ENCODE measurements around the gene ILKAP.

ILKAP gene

DNA sequence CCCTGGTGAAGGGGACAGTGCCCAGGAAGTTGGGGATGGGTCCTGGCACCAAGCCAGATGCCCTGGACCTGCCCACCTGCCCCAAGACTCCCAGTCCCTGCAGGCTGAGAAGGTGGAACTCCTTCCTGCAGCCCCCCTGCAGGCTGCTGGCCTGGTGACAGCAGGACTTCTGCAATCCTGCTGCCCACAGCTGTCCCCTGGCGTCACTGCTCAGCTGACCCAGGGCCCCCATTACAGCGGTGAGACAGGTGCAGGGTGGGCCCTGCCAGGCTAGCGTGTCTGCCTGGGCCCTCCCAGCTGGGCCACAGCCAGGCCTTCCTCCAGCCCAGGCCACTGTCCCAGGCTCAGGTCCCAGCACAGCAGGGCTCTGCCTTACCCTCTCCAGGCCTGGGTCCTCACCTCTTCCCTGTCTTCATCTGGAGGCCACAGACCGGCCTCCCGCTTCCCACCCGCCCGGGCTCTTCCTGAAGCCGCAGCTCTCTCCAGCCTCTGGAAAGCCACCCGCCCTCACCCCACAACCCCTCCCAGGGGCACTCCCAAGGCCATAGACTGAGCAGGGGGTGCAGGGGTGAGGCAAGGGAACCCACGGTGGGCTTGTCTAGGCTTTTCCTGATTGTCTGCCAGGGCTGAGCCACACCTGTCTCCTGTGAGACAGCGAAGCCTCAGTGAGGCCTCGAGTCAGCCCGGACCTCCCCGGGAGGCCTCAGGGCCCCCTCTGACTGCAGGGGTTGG, 53.5 kb downstream of the ILKAP start:
- DNase-seq: no peak

DNA sequence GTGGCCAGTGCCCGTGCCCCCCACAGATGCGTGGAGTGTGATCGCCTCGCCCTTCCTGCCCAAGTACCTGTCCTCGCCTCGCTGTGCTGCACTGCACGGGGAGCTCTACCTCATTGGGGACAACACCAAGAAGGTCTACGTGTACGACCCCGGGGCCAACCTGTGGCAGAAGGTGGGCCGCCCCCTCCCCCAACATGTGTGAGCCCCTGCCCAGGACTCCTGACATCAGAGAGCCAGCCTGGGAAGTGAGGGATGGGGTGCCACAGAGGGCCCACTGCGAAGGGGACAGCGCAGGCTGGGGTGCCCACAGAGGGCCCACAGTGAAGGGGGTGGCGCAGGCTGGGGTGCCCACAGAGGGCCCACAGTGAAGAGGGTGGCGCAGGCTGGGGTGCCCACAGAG, 54.5 kb downstream of the ILKAP start:
- no peak for DNase-seq

DNA sequence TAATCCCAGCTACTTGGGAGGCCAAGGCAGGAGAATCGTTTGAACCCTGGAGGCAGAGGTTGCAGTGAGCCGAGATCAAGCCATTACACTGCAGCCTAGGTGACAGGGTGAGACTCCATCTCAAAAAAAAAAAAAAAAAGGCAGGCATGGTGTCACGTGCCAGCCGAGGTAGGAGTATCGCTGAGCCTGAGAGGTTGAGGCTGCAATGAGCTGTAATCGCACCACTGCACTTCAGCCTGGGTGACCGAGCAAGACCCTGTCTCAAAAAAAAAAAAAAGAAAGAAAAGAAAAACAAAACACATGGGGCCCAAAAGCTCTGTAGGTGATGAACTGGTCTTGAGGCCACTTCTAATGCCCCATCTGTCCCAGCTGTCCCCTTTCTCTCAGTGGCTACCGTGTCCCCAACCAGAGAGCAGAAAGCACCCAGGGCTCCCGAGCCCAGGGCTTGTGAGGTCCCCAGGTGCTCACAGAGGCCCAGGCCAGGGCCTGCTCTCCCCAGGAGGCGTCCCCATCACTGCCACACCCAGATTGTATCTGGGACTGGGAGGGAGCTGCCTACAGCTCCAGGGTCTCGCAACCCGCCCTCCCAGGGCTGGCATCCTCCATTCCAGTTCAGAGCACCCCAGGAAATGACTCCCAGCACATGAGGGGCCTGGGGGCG, 56.5 kb downstream of the ILKAP start:
- no peak for DNase-seq

DNA sequence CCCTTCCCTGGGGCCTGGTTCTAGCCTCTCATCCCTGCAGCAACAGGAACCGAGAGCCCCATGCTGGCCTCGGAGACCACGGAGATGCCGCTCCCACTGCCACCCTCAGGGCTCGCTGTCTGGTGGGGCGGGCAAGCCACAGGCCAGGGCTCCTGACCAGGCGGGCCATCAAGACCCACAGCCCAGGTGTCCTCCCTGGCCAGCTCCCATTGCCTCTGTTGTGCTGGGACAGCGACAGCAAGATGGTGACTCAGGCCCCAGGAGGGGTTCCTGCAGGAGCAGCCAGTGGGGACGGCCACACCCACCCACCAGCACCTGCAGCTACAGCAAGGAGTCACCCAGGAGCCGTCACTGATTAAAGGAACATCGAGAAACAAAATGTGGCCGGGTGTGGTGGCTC, 57.6 kb downstream of the ILKAP start:
- DNase-seq: no peak

DNA sequence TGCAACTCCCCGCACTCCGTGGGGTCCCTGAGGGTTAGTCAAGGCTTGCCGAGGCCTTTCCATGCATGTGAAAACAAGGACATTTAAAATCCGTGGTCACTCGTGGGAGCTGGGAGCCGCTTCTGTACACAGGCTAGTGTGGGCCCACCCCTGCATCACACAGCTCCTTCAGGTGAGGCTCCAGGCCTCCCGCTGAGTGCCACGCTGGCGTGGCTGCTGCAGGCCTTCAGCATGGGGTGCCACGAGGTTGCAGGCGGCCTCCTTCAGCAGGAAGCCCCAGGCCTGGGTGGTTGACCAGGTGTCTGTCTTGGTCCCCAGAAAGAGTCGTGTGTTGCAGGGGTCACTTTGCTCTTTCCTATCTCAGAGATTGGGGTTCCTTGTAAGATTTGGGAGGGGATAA, 58.4 kb downstream of the ILKAP start:
- no peak for DNase-seq

DNA sequence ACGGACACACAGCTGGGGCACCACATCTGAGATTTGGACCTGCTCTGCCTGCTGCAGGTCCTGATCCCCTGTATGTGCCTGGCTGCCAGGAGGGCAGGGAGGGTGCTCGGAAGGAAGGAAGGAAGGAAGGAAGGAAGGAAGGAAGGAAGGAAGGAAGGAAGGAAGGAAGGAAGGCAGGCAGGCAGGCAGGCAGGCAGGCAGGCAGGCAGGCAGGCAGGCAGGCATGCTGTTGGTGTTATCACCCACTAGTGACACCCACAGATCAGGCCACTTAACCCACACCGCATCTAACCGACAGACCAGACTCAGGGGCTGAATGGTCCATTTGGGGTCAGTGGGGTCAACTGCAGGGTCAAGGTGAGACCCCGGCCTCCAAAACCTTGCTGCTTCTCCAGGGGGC, 59.2 kb downstream of the ILKAP start:
- DNase-seq: no peak

DNA sequence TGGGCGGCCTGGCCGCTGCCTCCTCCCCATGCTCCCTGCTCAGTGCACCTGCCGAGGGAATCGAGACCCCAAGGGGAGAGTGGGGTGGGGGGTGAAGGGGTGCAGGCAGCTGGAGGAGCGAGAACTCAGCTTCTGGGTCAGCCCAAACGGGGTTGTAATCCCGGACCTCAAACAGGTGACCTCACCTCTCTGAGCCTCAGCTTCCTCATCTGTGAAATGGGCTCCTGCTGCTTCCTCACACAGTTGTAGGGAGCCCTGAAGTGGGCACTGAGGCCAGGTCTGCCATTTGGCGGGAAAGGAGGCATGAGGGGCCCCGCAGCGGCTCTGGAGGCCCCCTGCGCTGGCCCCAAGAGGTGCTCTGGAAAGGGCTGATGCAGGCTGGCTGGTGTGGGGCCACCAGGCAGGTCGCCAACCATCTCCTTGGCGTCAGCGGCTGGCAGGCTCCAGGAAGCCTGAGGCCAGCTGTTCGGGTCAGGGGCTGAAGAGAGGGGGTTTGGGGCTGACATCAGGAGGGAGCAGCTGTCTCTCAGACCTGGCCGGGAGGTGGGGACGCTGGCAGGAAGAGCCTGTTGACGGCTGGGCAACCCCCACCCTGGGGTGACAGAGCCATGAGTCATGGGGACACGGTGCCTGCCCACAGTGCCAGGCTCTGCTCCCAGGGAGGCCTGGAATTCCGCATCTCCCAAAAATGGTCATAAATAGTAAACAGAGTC, 60.1 kb downstream of the ILKAP start:
- no peak for DNase-seq

DNA sequence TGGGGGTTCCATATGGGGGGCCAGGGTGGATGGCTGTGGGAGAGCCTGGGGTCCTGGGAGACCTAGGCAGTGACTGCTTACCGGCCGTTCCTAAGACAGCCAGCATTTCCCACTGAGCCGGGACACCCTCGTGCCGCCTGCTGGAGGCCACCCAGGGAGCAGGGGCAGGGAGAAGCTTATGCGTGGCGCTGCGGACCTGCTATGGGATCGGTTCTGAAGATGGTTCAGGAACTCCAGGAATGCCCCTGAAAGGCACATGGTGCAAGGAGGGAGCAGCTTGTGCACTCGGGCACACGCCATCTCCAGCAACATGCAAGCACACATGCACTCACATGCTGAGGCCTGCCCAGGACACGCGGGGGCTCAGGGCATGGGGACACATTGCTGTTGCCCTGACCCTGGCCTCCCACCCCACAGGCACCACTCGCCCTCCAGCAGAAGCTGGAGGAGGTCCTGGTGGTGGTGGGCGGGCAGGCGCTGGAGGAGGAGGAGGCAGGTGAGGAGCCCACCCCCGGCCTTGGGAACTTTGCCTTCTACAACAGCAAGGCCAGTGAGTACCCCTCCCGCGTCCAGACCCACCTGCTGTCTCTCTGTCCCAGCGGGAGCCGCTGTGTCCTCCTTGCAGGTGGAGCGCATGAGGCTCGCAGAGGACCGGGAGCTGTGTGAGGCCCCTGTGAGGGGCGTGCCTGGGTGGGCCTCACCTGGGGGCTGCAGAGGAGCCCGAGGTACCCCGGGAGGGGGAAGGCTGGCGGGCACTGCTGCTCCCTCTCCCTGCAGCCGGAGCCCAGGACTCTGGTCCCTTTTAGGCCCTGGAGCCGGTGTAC, 60.9 kb downstream of the ILKAP start:
- no peak for DNase-seq

DNA sequence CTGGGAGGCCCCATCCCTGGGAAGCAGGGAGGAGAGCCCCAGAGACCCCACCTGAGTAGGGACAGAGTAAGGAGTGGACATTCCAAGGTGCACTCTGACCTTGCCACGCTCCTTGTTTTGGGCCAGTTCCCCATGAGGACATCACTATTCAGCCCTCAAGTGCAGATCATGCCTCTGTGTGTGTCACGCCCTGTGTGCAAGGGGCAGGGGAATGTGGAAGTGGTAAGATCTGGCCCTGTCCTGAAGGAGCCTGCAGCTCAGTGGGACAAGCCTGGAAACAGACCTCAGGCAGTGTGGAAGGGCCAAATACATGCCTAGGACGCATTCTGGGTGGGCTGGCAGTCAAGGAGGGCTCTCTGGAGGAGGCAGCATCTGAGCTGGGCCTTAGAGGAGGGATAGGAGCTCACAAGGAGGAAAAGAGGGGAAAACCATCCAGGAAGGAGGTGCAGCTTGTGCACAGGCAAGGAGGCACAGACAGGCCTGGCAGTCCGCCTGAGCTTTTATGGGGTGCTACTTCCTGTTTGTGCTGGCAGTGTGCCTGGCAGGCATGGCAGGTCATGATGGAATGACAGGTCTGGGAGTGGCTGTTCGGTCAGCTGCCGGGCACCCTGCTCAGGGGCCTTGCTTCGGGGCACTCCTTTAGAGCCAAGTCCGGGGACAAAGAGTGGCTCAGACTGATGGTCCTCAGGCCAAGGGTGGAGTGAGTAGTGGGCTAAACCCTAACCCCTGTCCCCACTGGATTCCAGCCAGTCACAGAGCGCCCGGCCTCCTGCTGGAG, 61.8 kb downstream of the ILKAP start:
- no peak for DNase-seq

DNA sequence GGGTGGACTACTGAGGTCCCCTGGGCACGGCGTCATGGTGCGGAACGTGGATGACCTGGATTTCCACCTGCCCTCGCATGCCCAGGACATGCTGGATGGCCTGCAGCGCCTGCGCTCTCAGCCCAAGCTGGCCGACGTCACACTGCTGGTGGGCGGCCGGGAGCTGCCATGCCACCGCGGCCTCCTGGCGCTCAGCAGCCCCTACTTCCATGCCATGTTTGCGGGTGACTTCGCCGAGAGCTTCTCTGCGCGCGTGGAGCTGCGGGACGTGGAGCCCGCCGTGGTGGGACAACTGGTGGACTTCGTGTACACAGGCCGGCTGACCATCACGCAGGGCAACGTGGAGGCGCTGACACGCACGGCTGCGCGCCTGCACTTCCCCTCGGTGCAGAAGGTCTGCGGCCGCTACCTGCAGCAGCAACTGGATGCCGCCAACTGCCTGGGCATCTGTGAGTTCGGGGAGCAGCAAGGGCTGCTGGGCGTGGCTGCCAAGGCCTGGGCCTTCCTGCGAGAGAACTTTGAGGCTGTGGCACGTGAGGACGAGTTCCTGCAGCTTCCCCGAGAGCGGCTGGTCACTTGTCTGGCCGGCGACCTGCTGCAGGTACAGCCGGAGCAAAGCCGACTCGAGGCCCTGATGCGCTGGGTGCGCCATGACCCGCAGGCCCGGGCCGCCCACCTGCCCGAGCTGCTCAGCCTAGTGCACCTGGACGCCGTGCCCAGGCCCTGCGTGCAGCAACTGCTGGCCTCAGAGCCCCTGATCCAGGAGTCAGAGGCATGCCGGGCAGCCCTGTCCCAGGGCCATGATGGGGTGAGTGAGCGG, 62.6 kb downstream of the ILKAP start:
- DNase-seq: no peak

DNA sequence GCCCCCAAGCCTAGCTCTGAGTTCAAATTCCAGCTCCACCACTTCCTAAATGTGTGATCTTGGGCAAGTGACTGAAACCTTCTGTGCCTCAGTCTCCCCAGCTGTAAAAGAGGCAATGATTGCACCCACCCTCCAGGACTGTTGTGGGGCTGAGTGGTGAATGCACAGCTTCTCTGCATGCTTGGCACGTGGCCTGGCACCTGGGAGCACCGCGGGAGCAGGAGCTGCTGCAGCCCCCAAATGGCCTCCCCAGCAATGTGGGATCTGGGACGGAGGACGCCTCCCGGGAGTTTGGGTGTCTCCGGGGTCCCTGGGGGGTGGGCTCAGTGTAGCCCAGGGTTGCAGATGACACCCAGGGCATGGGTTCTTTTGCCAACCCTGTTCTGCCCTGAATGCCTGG, 63.5 kb downstream of the ILKAP start:
- no peak for DNase-seq

DNA sequence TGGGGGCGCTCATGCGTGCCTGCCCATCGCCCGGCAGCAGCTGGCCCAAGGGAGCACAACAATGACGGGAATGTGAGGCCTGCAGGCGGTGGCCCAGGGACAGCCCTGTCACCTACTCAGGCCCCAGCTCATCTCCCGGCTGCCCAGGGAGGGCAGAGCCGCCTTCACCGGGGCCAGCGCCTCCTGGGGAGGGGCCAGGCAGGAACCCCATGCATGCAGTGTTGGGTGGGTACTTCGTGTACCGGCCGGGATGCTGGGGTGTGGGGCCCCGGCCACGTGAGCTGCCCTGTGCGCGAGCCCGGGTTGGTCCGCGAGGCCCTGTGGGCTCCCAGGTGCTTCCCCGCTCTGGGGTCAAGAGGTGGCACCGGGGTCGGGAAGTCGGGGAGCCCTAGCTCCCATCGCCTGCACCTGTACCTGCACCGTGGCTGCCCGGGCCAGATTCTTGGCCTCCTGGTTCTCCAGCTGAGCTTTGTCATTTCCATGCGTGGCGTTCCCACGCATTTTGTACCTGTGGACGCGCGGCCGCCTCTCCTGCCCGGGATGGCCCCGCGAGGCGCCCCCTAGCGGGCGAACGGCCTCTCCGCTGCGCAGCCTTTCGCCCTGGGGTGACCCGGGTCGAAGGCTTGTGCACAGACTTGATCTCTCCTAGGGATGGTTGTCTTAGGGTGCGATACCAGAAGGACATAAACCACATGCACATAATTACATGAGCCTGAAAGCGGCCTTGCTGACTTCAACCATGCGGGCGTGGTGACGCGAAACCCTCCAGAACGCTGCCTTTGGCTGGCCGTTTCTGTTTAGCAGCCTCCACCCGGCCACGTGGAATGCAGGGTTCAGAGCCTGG, 64.1 kb downstream of the ILKAP start:
- DNase-seq: peak; percentile 16

DNA sequence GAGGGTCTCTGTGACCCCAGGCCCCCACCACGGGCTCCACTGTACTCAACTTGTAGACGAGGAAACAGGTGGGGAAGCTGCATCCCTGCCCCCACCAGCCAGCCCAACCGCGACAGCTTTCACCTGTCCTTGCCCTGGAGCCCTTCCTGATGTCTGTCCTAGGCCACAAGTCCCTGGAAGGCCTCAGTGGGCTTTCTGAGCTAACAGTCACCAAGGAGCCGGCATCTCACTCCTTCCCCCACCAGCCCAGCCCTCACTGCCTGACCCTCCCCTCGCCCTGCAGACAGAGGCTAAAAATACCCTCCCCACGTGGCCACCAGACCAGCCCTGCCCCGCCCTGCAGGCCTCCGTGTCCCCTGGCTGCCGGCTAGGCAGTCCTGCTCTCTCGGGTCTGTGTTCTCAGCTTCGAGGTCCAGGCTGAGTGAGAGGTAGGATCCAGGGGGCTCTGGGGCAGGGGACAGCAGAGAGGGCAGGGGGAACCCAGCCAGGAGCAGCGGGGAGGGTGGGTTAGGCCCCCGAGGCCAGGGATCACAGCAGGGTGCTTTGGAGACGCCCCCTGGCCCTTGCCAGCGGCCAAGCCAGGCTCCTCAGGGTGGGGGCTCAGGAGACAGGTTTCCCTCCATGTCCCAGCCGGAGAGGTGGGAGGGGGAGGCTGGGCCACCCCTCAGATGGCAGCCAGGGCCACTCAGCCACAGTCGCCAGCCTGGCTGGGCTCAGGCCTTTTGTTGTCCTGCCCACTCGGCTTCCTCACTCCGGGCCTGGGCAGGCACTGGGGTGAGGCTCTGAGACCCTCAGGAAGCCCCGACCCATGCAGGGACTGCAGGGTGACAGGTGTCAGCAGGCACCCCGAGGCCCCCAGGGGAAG, 64.9 kb downstream of the ILKAP start, which contains the start of gene KLHL30:
TSS of gene KLHL30 (plus strand) at position 338 of the 865 bp plus-strand sequence. CDS start 2,087 bp downstream, outside the sequence.
- no peak for DNase-seq

DNA sequence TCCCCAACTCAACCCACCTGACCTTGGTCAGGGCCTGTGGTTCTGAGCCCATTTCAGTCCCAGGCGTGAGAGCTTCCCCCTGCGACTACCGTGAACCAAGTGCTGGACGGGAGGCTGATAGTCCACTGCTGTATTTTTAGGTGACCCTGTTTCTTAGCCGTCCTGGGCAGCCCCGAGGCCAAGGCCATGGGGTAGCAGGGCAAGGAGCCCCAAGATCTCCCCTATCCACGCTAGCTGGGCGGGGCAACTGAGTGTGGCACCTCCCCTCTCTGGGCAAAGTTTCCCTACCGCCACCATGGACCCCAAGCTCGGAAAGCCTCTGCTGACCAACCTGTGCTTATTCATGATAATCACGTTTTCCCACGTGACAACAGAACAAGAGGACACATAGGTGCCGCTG, 65.6 kb downstream of the ILKAP start:
- no peak for DNase-seq

DNA sequence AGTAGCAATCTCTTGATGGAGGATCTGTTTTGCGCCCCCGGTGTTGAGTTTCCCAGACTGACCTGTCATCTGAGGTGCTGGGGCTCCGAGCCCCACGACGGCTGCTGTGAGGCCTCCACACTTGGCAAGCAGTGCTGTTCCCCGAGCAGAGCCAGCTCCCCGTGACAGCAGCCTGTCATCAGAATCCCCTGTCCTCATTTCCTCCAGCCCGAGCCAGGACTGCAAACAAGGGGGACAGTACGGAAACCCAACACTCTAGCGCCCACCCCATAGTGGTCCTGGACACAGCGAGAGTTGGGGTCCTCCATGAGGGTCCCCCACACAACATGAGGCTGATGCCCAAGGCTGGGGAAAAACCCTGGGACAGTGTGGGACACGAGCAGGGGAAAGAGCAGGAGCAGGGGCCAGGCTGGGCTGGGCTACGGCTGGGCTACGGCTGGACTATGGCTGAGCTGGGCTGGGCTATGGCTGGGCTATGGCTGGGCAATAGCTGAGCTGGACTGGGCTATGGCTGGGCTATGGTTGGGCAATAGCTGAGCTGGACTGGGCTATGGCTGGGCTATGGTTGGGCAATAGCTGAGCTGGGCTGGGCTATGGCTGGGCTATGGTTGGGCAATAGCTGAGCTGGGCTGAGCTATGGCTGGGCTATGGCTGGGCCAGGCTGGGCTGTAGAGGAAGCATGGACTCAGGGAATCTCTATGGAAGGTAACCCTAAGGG, 66.5 kb downstream of the ILKAP start:
- no peak for DNase-seq

DNA sequence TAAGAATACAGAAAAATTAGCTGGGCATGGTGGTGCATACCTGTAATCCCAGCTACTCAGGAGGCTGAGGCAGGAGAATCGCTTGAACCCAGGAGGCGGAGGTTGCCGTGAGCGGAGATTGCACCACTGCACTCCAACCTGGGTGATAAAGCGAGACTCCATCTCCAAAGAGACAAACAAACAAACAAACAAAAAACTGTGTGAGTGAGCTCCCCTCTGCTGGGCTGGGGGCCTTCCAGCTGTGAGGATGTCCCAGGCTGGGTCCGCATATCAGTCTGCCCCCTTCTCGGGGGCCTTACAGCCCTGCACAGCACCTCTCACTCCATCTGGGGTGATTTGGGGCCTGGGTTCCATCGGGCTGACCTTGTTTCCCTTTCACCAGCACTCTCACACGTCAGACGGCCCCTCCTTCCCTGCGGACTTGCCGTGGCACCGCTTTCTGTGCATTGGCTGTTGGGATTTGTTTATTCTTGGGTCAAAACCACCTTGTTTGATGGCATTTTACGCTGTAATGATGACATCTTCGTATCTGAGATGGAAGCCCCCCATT, 67.8 kb downstream of the ILKAP start:
- DNase-seq: no peak

DNA sequence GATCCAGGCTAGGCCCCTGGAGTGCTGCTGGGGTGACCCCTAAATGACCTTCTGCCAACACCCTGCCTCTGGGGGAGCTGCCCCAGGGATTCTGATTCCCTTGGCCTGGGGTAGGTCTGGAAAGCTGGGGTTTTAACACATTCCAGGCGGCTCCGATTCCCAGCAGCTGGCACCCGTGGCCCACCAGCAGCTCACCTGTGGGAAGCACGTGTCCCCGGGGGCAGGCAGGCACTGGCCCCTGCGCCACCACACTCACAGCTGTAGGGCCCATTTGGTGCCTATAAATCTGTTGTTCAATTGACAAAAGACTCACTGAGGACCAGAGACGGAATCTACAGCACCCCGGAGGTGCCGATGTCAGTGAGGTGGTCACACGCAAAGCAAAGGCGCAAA, 69.1 kb downstream of the ILKAP start:
- DNase-seq: no peak

Data from CD4-positive, alpha-beta T cell treated with Interleukin-21 for 1 hour (primary cell).